H9 (cell line): ENCODE results near the gene CABYR. TPM values are rescaled to one million over a fixed set of nuclear protein-coding genes. Genes with fewer than 3 reads are reported as not detected.

ENCODE experiments used
- DNase-seq: peaks from one replicate; pipeline ENCODE4 v3.0.0-alpha.2; 2017
- H2AFZ ChIP-seq: one replicate; pipeline ENCODE4 v1.6.1; 2013; ENCODE audit warnings: mild to moderate bottlenecking, low read length, control low read depth, moderate library complexity
- H2AK5ac ChIP-seq: 2 replicates; pipeline ENCODE4 v1.6.1; 2013; ENCODE audit warnings: low read length, control low read depth, mixed read lengths; ENCODE audit not compliant: insufficient read length
- H2BK120ac ChIP-seq: one replicate; pipeline ENCODE4 v1.6.1; 2013; ENCODE audit warnings: low read depth, mild to moderate bottlenecking, low read length, control low read depth, inconsistent platforms; ENCODE audit not compliant: poor library complexity, severe bottlenecking
- H2BK12ac ChIP-seq: 2 replicates; pipeline ENCODE4 v1.6.1; 2013; ENCODE audit warnings: low read length, control low read depth, mixed read lengths, low read depth; ENCODE audit not compliant: insufficient read length
- H2BK15ac ChIP-seq: 2 replicates; pipeline ENCODE4 v1.6.1; 2013; ENCODE audit warnings: low read depth, low read length, control low read depth
- H2BK20ac ChIP-seq: one replicate; pipeline ENCODE4 v1.6.1; 2013; ENCODE audit warnings: low read depth, mild to moderate bottlenecking, low read length, control low read depth, inconsistent platforms; ENCODE audit not compliant: poor library complexity, severe bottlenecking
- H2BK5ac ChIP-seq: 2 replicates; pipeline ENCODE4 v1.6.1; 2013; ENCODE audit warnings: low read length, control low read depth, mixed read lengths; ENCODE audit not compliant: insufficient read length
- H3K14ac ChIP-seq: 2 replicates; pipeline ENCODE4 v1.6.1; 2013; ENCODE audit warnings: low read length, control low read depth; ENCODE audit not compliant: insufficient read depth
- H3K18ac ChIP-seq: 2 replicates; pipeline ENCODE4 v1.6.1; 2013; ENCODE audit warnings: low read depth, mild to moderate bottlenecking, mixed read lengths, low read length, control low read depth; ENCODE audit not compliant: insufficient read length
- H3K23ac ChIP-seq: 2 replicates; pipeline ENCODE4 v1.6.1; 2013; ENCODE audit warnings: low read length, control low read depth, mixed read lengths, low read depth; ENCODE audit not compliant: insufficient read length
- H3K23me2 ChIP-seq: 2 replicates; pipeline ENCODE4 v1.6.1; 2013; ENCODE audit warnings: low read depth, mild to moderate bottlenecking, mixed read lengths, low read length, control low read depth; ENCODE audit not compliant: insufficient read length, poor library complexity, severe bottlenecking
- H3K27ac ChIP-seq: 2 replicates; pipeline ENCODE4 v1.5.1; 2013; ENCODE audit warnings: low read length, control low read depth, mixed read lengths, low read depth; ENCODE audit not compliant: insufficient read length
- H3K27me3 ChIP-seq: 2 replicates; pipeline ENCODE4 v1.6.1; 2013; ENCODE audit warnings: low read length, control low read depth, inconsistent platforms; ENCODE audit not compliant: insufficient read depth
- H3K4ac ChIP-seq: 2 replicates; pipeline ENCODE4 v1.6.1; 2013; ENCODE audit warnings: low read depth, mild to moderate bottlenecking, control low read depth, inconsistent platforms, low read length, moderate library complexity
- H3K4me1 ChIP-seq: 2 replicates; pipeline ENCODE4 v1.6.1; 2013; ENCODE audit warnings: low read length, control low read depth, inconsistent platforms; ENCODE audit not compliant: insufficient read depth
- H3K4me2 ChIP-seq: 2 replicates; pipeline ENCODE4 v1.6.1; 2013; ENCODE audit warnings: low read length, control low read depth, mixed read lengths; ENCODE audit not compliant: insufficient read length, insufficient read depth
- H3K56ac ChIP-seq: 2 replicates; pipeline ENCODE4 v1.6.1; 2013; ENCODE audit warnings: low read depth, mild to moderate bottlenecking, mixed read lengths, low read length, control low read depth; ENCODE audit not compliant: insufficient read length
- H3K79me1 ChIP-seq: 2 replicates; pipeline ENCODE4 v1.6.1; 2013; ENCODE audit warnings: low read depth, mild to moderate bottlenecking, moderate library complexity, low read length, control low read depth, inconsistent platforms; ENCODE audit not compliant: insufficient read depth, poor library complexity, severe bottlenecking
- H3K79me2 ChIP-seq: 2 replicates; pipeline ENCODE4 v1.6.1; 2013; ENCODE audit warnings: low read length, control low read depth, inconsistent platforms; ENCODE audit not compliant: insufficient read depth
- H3K9ac ChIP-seq: 2 replicates; pipeline ENCODE4 v1.6.1; 2013; ENCODE audit warnings: low read length, control low read depth, mixed read lengths; ENCODE audit not compliant: insufficient read length; ENCODE audit errors: extremely low read depth
- H3K9me3 ChIP-seq: one replicate; pipeline ENCODE4 v1.6.1; 2013; ENCODE audit warnings: low read depth, low read length, inconsistent platforms; ENCODE audit not compliant: control insufficient read depth
- H3T11ph ChIP-seq: one replicate; pipeline ENCODE4 v1.6.1; 2013; ENCODE audit warnings: mild to moderate bottlenecking, low read length, control low read depth, inconsistent platforms
- H4K20me1 ChIP-seq: one replicate; pipeline ENCODE4 v1.6.1; 2013; ENCODE audit not compliant: control insufficient read depth, insufficient read length, insufficient read depth
- H4K5ac ChIP-seq: 2 replicates; pipeline ENCODE4 v1.6.1; 2013; ENCODE audit warnings: low read depth, mild to moderate bottlenecking, mixed read lengths, low read length, control low read depth; ENCODE audit not compliant: insufficient read length
- H4K8ac ChIP-seq: replicated peaks from 2 replicates; pipeline ENCODE4 v1.6.1; 2013; ENCODE audit warnings: low read length, control low read depth, mixed read lengths, low read depth; ENCODE audit not compliant: insufficient read length
- H4K91ac ChIP-seq: 2 replicates; pipeline ENCODE4 v1.6.1; 2013; ENCODE audit warnings: low read depth, mild to moderate bottlenecking, moderate library complexity, mixed read lengths, low read length, control low read depth; ENCODE audit not compliant: insufficient read length
- H3K27ac Mint-ChIP-seq, 3 experiments: 2 replicates in 2 of 3; 3 replicates in 1 of 3; pipeline ENCODE4 v1.8.0; 2020 to 2021; ENCODE audit warnings: mixed read lengths in 3 of 3, mild to moderate bottlenecking in 1 of 3, moderate library complexity in 1 of 3
- H3K27me3 Mint-ChIP-seq: 2 replicates; pipeline ENCODE4 v1.8.0; 2021; ENCODE audit warnings: low read depth, mild to moderate bottlenecking, moderate library complexity, mixed read lengths
- H3K36me3 Mint-ChIP-seq, 3 experiments: 2 replicates in 2 of 3; 3 replicates in 1 of 3; pipeline ENCODE4 v1.8.0; 2020 to 2021; ENCODE audit warnings: low read depth in 3 of 3, mixed read lengths in 3 of 3; ENCODE audit not compliant: insufficient read depth in 1 of 3
- H3K4me1 Mint-ChIP-seq, 2 experiments: 2 replicates each; pipeline ENCODE4 v1.8.0; 2020; ENCODE audit warnings: mixed read lengths in 2 of 2
- H3K4me3 Mint-ChIP-seq, 2 experiments: 2 replicates in 1 of 2; 3 replicates in 1 of 2; pipeline ENCODE4 v1.8.0; 2020 to 2021; ENCODE audit warnings: mild to moderate bottlenecking in 2 of 2, mixed read lengths in 2 of 2, moderate library complexity in 1 of 2
- H3K9me3 Mint-ChIP-seq, 2 experiments: 2 replicates in 1 of 2; 3 replicates in 1 of 2; pipeline ENCODE4 v1.8.0; 2020; ENCODE audit warnings: mild to moderate bottlenecking in 2 of 2, mixed read lengths in 2 of 2, moderate library complexity in 1 of 2
- CTCF ChIP-seq: fragments of 200-600 bp; sonication (generic); conservative IDR thresholded peaks from 3 replicates; pipeline ENCODE4 v1.8.0; 2021; ENCODE audit warnings: antibody characterized with exemption, mild to moderate bottlenecking
- WGBS: extraction: QIAGEN DNeasy Blood & Tissue Kit; methylation state at CpG from one replicate; pipeline ENCODE4 v1.1.7; 2013; ENCODE audit warnings: missing lambda C conversion rate, low lambda C conversion rate, mixed read lengths; ENCODE audit not compliant: insufficient read length; ENCODE audit errors: extremely low coverage; 5-methylcytosine and 5-hydroxymethylcytosine counted together
- total RNA-seq: library from RNA; stranded (reverse); gene quantifications from 2 replicates; pipeline ENCODE4 v1.2.1, GENCODE V29; 2021

The CABYR gene
- total RNA-seq, 1 experiment from 2014 or later: 13.6 TPM

- Histone ChIP-seq H3K23ac (no peak overlapping the region), H2BK120ac (no peak overlapping the region), H3K56ac (no peak overlapping the region), H3K23me2 (no peaks in the 10 kb centered on the region), H2AFZ (no peak overlapping the region), H3K27me3 (no peaks in the 10 kb centered on the region), H3K9ac (no peak overlapping the region), H2BK20ac (no peak overlapping the region), H3T11ph (no peak overlapping the region), H4K20me1 (peaks cover 2% of the 10 kb centered on the region), H3K27ac (no peak overlapping the region), H2BK15ac (no peak overlapping the region), H4K91ac (no peak overlapping the region), H3K9me3 (no peaks in the 10 kb centered on the region), H4K8ac (no peak overlapping the region), H2BK5ac (no peak overlapping the region), H3K79me1 (no peaks in the 10 kb centered on the region), H4K5ac (no peak overlapping the region), H3K14ac (no peak overlapping the region), H2AK5ac (no peak overlapping the region), H3K4me1 (no peaks in the 10 kb centered on the region), H3K18ac (no peak overlapping the region), H2BK12ac (no peak overlapping the region), H3K4me2 (no peak overlapping the region), H3K79me2 (no peaks in the 10 kb centered on the region), H3K4ac (no peak overlapping the region)
- no CpG with 5 or more reads among the region's 1 CpG for WGBS
- no peaks in the 10 kb centered on the region for H3K9me3 Mint-ChIP-seq
- H3K4me3 Mint-ChIP-seq: no peak overlapping the region
- no peaks in the 10 kb centered on the region for H3K27me3 Mint-ChIP-seq
- peaks cover 7 to 9% of the 10 kb centered on the region in 2 experiments for H3K4me1 Mint-ChIP-seq
- no peaks in the 10 kb centered on the region; a peak in 2 of 7 replicates for H3K36me3 Mint-ChIP-seq
- TF ChIP-seq CTCF: no peak
- no peak for DNase-seq
- no peak overlapping the region for H3K27ac Mint-ChIP-seq
Observed at GRCh38 chr18:24108641-24109040, 30.2 kb upstream of the CABYR start.
